Prostate gland (tissue), 2 donors: ENCODE measurements around the gene TLE5. TPM values are rescaled to one million over a fixed set of nuclear protein-coding genes. Genes with fewer than 3 reads are reported as not detected.

ENCODE experiments used
- DNase-seq: peaks from one replicate; pipeline ENCODE4 v3.0.0-alpha.2; 2019; ENCODE audit warnings: low spot score
- H3K27ac ChIP-seq, 2 donors: fragments of 200-600 bp; sonication (generic); 2 replicates each; pipeline ENCODE4 v1.5.1; 2017 to 2019
- H3K27me3 ChIP-seq: fragments of 200-600 bp; sonication (generic); replicated peaks from 2 replicates; pipeline ENCODE4 v1.5.1; 2019; ENCODE audit not compliant: insufficient read depth
- H3K36me3 ChIP-seq, 2 donors: fragments of 200-600 bp; sonication (generic); 1 replicate in 1 of 2; 2 replicates in 1 of 2; pipeline versions ENCODE4 v1.5.1 to v1.8.1; 2017 to 2019
- H3K4me1 ChIP-seq: fragments of 200-600 bp; sonication (generic); replicated peaks from 2 replicates; pipeline ENCODE4 v1.5.1; 2019
- H3K4me3 ChIP-seq, 2 donors: fragments of 200-600 bp; sonication (generic); 2 replicates each; pipeline ENCODE4 v1.5.1; 2017 to 2019
- H3K9me3 ChIP-seq: fragments of 200-600 bp; sonication (generic); 2 replicates; pipeline ENCODE4 v1.5.1; 2017
- CTCF ChIP-seq, 4 experiments: fragments of 200-600 bp in 2 of 4; fragments of 450-650 bp in 2 of 4; sonication (generic) in 2 of 4; IDR thresholded peaks; 1 replicate in 3 of 4; 2 replicates in 1 of 4; pipeline ENCODE4 v1.5.1; 2016 to 2019; ENCODE audit warnings: antibody characterized with exemption in 4 of 4, mild to moderate bottlenecking in 2 of 4, moderate library complexity in 2 of 4
- POLR2A ChIP-seq: fragments of 450-650 bp; IDR thresholded peaks from one replicate; pipeline ENCODE4 v1.6.1; 2016; ENCODE audit warnings: antibody characterized with exemption, mild to moderate bottlenecking
- POLR2AphosphoS5 ChIP-seq: sonication (generic); formaldehyde crosslinking; IDR thresholded peaks from one replicate; pipeline ENCODE4 v1.6.1; 2017; ENCODE audit warnings: antibody characterized with exemption
- WGBS: methylation state at CpG from one replicate; pipeline ENCODE4 v1.1.5; 2018; 5-methylcytosine and 5-hydroxymethylcytosine counted together
- intact Hi-C: fragments of 100-400 bp; cut with DNase I; formaldehyde crosslinking; loops from one replicate; pipeline ENCODE4 v1.14.2; 2022
- total RNA-seq, 2 donors: library from RNA; depleted of rRNA; stranded (reverse); fragments of >200 nt; gene quantifications; one replicate each; pipeline ENCODE4 v1.1.0, GENCODE V29; 2016

TLE5 gene
- total RNA-seq = 100 to 1,000 TPM; 546 to 767 TPM

GRCh38 chr19:3062165-3063105 is at the start of gene TLE5:
Gene TLE5 (minus strand): TSS chr19:3062495. CDS start chr19:3062200, 295 bp downstream.
- peaks cover 0 to 4% of the 10 kb centered on the region in 2 donors for H3K36me3 ChIP-seq
- peak; percentile 59 for DNase-seq
- WGBS = 2% methylated on average over 37 of the region's 111 CpGs
- H3K4me1 ChIP-seq = peaks cover 12% of the 10 kb centered on the region
- peak within 1 kb of the TSS; percentile 90 to 95 for H3K4me3 ChIP-seq
- H3K27ac ChIP-seq = peak within 1 kb of the TSS; percentile 97 to 99
- no peaks in the 10 kb centered on the region for H3K27me3 ChIP-seq
- TF ChIP-seq CTCF (IDR thresholded peaks at IDR 0.05) (no peak), POLR2AphosphoS5 (no peak), POLR2A (no peak)
- intact Hi-C loops = loop anchor here (5.0 kb wide), 1 partner anchor 85 kb away; the partner anchor contains the start of gene TLE6
- H3K9me3 ChIP-seq = no peaks in the 10 kb centered on the region

GRCh38 chr19:3111586-3112247 is 49.4 kb upstream of the TLE5 start:
- Histone ChIP-seq H3K4me3 (no peak overlapping the region), H3K4me1 (no peaks in the 10 kb centered on the region), H3K9me3 (no peaks in the 10 kb centered on the region), H3K27me3 (no peaks in the 10 kb centered on the region), H3K27ac (no peak overlapping the region), H3K36me3 (no peaks in the 10 kb centered on the region)
- TF ChIP-seq POLR2AphosphoS5 (no peak), POLR2A (no peak), CTCF (IDR thresholded peaks at IDR 0.05) (no peak)
- intact Hi-C loops = no loop called here
- DNase-seq = no peak
- WGBS = 95% methylated on average over 17 of the region's 17 CpGs

GRCh38 chr19:3110126-3110825 is 48.0 kb upstream of the TLE5 start:
- intact Hi-C loops = no loop called here
- 93% methylated on average over 36 of the region's 37 CpGs for WGBS
- TF ChIP-seq POLR2A (no peak), CTCF (IDR thresholded peaks at IDR 0.05) (no peak), POLR2AphosphoS5 (no peak)
- H3K27ac ChIP-seq = no peak overlapping the region
- H3K27me3 ChIP-seq = no peaks in the 10 kb centered on the region
- H3K9me3 ChIP-seq = no peaks in the 10 kb centered on the region
- DNase-seq = no peak
- H3K4me1 ChIP-seq = no peaks in the 10 kb centered on the region
- H3K4me3 ChIP-seq = no peak overlapping the region
- no peaks in the 10 kb centered on the region for H3K36me3 ChIP-seq

- no peaks in the 10 kb centered on the region for H3K9me3 ChIP-seq
- TF ChIP-seq POLR2AphosphoS5 (no peak), CTCF (IDR thresholded peaks at IDR 0.05) (no peak), POLR2A (no peak)
- no peaks in the 10 kb centered on the region for H3K4me1 ChIP-seq
- intact Hi-C loops = loop anchor here (10.0 kb wide), 1 partner anchor 145 kb away; no protein-coding TSS in a partner anchor
- no peak overlapping the region for H3K27ac ChIP-seq
- 87% methylated on average over 22 of the region's 22 CpGs for whole genome bisulfite sequencing
- no peaks in the 10 kb centered on the region for H3K27me3 ChIP-seq
- H3K36me3 ChIP-seq = no peaks in the 10 kb centered on the region
- DNase-seq = no peak
- no peak overlapping the region for H3K4me3 ChIP-seq
Observed at GRCh38 chr19:3109491-3109890, 47.2 kb upstream of the TLE5 start.
